OCI-LY1 (cell line): Measurements from ENCODE around the gene BMPR1B.
"Not testable (repeated sequence)": the region's sequence is repeated elsewhere in the genome, so short reads cannot be mapped to it uniquely, and the experiment has no call there.

Experiments used
- EZH2 ChIP-seq: fragments of 200-600 bp; sonication (generic), shearing (Covaris generic); IDR thresholded peaks from 2 replicates; pipeline ENCODE4 v1.8.0; 2017; ENCODE audit warnings: borderline replicate concordance, mixed run types, mild to moderate bottlenecking, antibody characterized with exemption, low read length, moderate library complexity, mixed read lengths
- TF ChIP-seq, protein P1 (sequence below): fragments of 200-600 bp; sonication (generic), shearing (Covaris generic); IDR thresholded peaks from 2 replicates; pipeline ENCODE4 v1.5.1; 2017; ENCODE audit warnings: mild to moderate bottlenecking, antibody characterized with exemption, low read length, moderate library complexity, mixed read lengths

DNA sequence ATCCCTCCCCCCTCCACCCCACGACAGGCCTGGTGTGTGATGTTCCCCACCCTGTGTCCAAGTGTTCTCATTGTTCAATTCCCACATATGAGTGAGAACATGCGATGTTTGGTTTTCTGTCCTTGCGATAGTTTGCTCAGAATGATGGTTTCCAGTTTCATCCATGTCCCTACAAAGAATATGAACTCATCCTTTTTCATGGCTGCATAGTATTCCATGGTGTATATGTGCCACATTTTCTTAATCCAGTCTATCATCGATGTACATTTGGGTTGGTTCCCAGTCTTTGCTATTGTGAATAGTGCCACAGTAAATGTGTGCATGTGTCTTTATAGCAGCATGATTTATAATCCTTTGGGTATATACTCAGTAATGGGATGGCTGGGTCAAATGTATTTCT, 376.3 kb downstream of the BMPR1B start:
- TF ChIP-seq, protein P1, sequence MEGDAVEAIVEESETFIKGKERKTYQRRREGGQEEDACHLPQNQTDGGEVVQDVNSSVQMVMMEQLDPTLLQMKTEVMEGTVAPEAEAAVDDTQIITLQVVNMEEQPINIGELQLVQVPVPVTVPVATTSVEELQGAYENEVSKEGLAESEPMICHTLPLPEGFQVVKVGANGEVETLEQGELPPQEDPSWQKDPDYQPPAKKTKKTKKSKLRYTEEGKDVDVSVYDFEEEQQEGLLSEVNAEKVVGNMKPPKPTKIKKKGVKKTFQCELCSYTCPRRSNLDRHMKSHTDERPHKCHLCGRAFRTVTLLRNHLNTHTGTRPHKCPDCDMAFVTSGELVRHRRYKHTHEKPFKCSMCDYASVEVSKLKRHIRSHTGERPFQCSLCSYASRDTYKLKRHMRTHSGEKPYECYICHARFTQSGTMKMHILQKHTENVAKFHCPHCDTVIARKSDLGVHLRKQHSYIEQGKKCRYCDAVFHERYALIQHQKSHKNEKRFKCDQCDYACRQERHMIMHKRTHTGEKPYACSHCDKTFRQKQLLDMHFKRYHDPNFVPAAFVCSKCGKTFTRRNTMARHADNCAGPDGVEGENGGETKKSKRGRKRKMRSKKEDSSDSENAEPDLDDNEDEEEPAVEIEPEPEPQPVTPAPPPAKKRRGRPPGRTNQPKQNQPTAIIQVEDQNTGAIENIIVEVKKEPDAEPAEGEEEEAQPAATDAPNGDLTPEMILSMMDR: not testable (repeated sequence)
- TF ChIP-seq EZH2: not testable (repeated sequence)
